GM19372 (cell line): ENCODE data around the gene LRRC2.
"Not testable (repeated sequence)": the region's sequence is repeated elsewhere in the genome, so short reads cannot be mapped to it uniquely, and the experiment has no call there.

Source experiments
- ATAC-seq: cut with Tn5 transposase; IDR thresholded peaks from one replicate; pipeline ENCODE4 v1.9.1; 2021; ENCODE audit warnings: mild to moderate bottlenecking, low read depth, moderate library complexity; ENCODE audit not compliant: unreplicated experiment

Gene LRRC2

GRCh38 chr3:46501702-46502101, 64.4 kb downstream of the LRRC2 start:
- ATAC-seq = no peak

GRCh38 chr3:46500656-46501635, 65.2 kb downstream of the LRRC2 start:
- ATAC-seq = no peak

- ATAC-seq = no peak
Measured at GRCh38 chr3:46498916-46499519, 67.1 kb downstream of the LRRC2 start.

GRCh38 chr3:46497556-46498265, 68.4 kb downstream of the LRRC2 start, which contains the start of gene RTP3:
Gene RTP3, plus strand, starts transcription at chr3:46497976. Its CDS starts 87 bp downstream, at chr3:46498063.
- no peak for ATAC-seq

- ATAC-seq = no peak
Measured at GRCh38 chr3:46496746-46497555, 69.2 kb downstream of the LRRC2 start.

- ATAC-seq = no peak
Measured at GRCh38 chr3:46495901-46496456, 70.1 kb downstream of the LRRC2 start.

GRCh38 chr3:46494491-46494890, 71.6 kb downstream of the LRRC2 start:
- ATAC-seq = not testable (repeated sequence)

GRCh38 chr3:46492890-46493547, 73.1 kb downstream of the LRRC2 start:
- no peak for ATAC-seq

- ATAC-seq = no peak
Measured at GRCh38 chr3:46491089-46492070, 74.7 kb downstream of the LRRC2 start.

GRCh38 chr3:46490338-46491084, 75.6 kb downstream of the LRRC2 start:
- no peak for ATAC-seq

- no peak for ATAC-seq
Measured at GRCh38 chr3:46489875-46490274, 76.2 kb downstream of the LRRC2 start.

GRCh38 chr3:46489381-46489780, 76.7 kb downstream of the LRRC2 start:
- no peak for ATAC-seq

GRCh38 chr3:46488735-46489361, 77.3 kb downstream of the LRRC2 start:
- ATAC-seq = peak; percentile 89

GRCh38 chr3:46485779-46486175, 80.3 kb downstream of the LRRC2 start:
- no peak for ATAC-seq

GRCh38 chr3:46484911-46485778, 81.0 kb downstream of the LRRC2 start:
- ATAC-seq = no peak

GRCh38 chr3:46484388-46484787, 81.7 kb downstream of the LRRC2 start:
- ATAC-seq = no peak
